GM21390 (cell line): Measurements from ENCODE around the gene RNF13.
"Not testable (repeated sequence)": the region's sequence is repeated elsewhere in the genome, so short reads cannot be mapped to it uniquely, and the experiment has no call there.

Experiments used
- ATAC-seq: cut with Tn5 transposase; IDR thresholded peaks from one replicate; pipeline ENCODE4 v1.9.1; 2021; ENCODE audit not compliant: unreplicated experiment

RNF13 gene

GRCh38 chr3:149983053-149983452 is 170.0 kb downstream of the RNF13 start:
- not testable (repeated sequence) for ATAC-seq

DNA sequence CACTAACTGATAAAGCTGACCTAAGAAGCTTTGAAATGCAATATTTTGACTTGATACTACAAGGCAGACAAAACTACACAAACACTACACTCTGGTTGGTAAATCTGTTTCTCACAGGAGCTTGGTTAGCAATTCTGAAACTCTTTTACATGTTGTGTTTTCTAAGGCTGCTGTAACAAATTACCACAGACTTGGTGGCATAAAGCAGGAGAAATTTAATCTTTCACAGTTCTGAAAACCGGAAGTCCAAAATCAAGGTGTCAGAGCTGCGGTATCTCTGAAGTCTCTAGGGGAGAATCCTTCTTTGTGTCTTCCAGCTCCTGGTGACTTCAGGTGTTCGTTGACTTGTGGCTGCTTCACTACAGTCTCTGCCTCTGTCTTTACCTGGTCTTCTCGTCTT is 170.6 kb downstream of the RNF13 start:
- ATAC-seq = no peak

DNA sequence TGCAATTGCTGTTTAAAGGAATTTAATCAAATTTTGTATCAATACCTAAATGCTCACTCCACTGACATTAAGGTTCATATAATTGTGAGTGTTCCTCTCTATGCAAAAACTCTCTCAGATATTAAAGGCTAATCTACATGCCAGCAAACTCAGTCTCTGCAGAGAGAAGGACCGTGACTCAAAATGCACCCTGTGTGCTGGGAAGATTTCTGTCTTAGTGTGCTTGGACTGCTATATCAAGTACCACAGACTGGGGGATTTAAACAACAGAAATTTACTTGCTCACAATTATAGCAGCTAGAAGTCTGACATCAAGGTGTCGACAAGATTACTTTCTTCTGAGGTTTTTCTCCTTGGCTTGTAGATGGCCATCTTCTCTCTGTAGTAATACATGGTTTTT is 176.3 kb downstream of the RNF13 start:
- ATAC-seq = no peak

GRCh38 chr3:149990423-149990948 is 177.5 kb downstream of the RNF13 start:
- ATAC-seq = no peak

GRCh38 chr3:149992416-149993058 is 179.5 kb downstream of the RNF13 start:
- ATAC-seq = no peak

- ATAC-seq = no peak
These were observed 185.9 kb downstream of the RNF13 start for GRCh38 chr3:149998946-149999345.

DNA sequence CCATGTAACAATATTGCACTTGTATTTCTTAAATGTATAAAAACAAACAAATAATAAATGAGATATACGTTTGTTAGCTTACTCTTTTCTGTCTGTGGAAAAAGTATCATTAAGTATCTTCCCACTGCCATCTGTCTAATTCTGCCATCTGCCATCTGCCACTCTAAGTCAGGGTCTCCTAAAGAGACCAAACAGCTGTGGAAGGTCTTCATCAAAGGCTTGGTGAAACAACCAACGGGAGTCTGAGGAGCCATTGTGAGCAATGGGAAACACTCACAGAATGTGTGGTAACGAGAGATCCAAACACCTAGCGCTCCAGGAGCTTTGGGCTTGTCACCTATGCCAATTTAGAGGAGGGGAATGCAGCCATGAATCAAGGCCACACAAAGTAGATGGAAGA is 186.4 kb downstream of the RNF13 start:
- no peak for ATAC-seq

DNA sequence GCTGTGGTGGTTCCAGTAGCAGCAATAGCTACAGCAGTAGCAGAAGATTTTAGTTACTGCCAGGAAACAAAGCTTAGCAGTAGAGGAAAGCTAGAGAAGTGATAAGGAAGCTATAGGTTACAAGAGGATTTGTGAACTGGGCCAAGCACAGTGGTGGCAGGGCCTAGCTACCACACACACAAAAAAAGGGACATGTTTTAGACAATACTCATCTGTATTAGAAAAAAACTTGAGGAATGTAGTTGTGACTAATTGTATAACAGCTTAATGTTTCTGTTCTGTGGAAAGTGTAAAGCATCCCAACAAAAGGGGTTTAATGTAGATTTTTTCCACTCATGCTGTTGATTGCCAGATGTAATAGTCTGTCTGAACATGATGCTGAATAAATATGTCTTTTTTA is 187.6 kb downstream of the RNF13 start:
- no peak for ATAC-seq

- no peak for ATAC-seq
These were observed 192.5 kb downstream of the RNF13 start for GRCh38 chr3:150005243-150006112.

DNA sequence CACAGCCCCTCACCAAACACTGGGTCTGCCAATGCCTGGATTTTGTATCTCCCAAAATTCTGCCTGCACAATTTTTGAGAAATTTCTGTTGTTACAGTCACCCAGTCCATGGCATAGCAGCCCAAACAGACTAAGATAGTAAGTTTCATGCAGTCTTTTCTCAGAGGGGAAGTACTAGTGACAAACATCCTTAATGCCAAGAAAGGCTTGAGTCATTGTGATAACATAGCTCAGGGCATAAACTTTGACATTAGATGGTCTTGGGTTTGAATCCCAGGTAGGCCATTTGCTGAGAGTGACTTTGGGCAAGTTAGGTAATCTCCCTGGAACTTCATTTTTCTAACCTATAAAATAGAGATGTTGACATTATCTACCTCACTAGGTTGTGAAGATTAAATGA is 193.8 kb downstream of the RNF13 start:
- ATAC-seq = no peak
